HepG2 (cell line): ENCODE results near the gene SEC14L1. TPM values are rescaled to one million over a fixed set of nuclear protein-coding genes. Genes with fewer than 3 reads are reported as not detected.

Experiments used
- ATAC-seq: fragments of 200-7000 bp; cut with Tn5 transposase; 3 replicates; pipeline ENCODE4 v1.9.1; 2020; ENCODE audit warnings: mild to moderate bottlenecking, moderate library complexity
- BruUV-seq: library from RNA; stranded (reverse); fragments of 400-500 nt; replicated peaks from 2 replicates; lab custom pipeline; 2021; lab: Mats Ljungman, UMichigan
- CTCF ChIA-PET: fragments of 300-600 bp; formaldehyde crosslinking; extraction: SDS; loops from one replicate; lab custom pipeline; 2021; ENCODE audit warnings: low total read pairs, inconsistent platforms, low intra/inter-chr PET ratio; lab: Yijun Ruan, JAX
- POLR2A ChIA-PET: fragments of 350-600 bp; sonication (Branson Sonifier 250); formaldehyde crosslinking; loops from one replicate; lab custom pipeline; 2020; ENCODE audit warnings: antibody characterized with exemption, inconsistent platforms; lab: Yijun Ruan, JAX
- DNase-seq: peaks from one replicate; pipeline ENCODE4 v3.0.0-alpha.2; 2015; ENCODE audit warnings: low spot score
- FAIRE-seq: peaks from 3 replicates; lab custom pipeline; 2011; peaks lifted over from hg19 to GRCh38; lab: Jason Lieb, UNC
- H2AFZ ChIP-seq: one replicate; pipeline ENCODE4 v1.6.1; 2011; ENCODE audit warnings: low read length, inconsistent platforms
- H3K27ac ChIP-seq: fragments of 300-600 bp; 3 replicates; pipeline ENCODE4 v1.8.0; 2011; ENCODE audit warnings: mixed run types, mild to moderate bottlenecking, mixed read lengths, low read length, inconsistent platforms; ENCODE audit not compliant: insufficient read depth; ENCODE audit errors: extremely low read length
- H3K27me3 ChIP-seq, 2 experiments: fragments of 200-600 bp in 1 of 2; 2 replicates in 1 of 2; 3 replicates in 1 of 2; pipeline versions ENCODE4 v1.6.0 to v1.8.0; 2011; ENCODE audit warnings: low read length in 2 of 2, mild to moderate bottlenecking in 2 of 2, moderate library complexity in 2 of 2, inconsistent platforms in 1 of 2; ENCODE audit not compliant: insufficient read depth in 2 of 2, control insufficient read depth in 1 of 2
- H3K36me3 ChIP-seq, 2 experiments: fragments of 200-600 bp in 1 of 2; replicated peaks in 1 of 2; 2 replicates in 1 of 2; 3 replicates in 1 of 2; pipeline versions ENCODE4 v1.5.1 to v1.8.0; 2011; ENCODE audit warnings: low read length in 2 of 2, inconsistent platforms in 1 of 2; ENCODE audit not compliant: insufficient read depth in 2 of 2, control insufficient read depth in 1 of 2
- H3K4me1 ChIP-seq: 2 replicates; pipeline ENCODE4 v1.5.1; 2012; ENCODE audit warnings: low read length, inconsistent platforms; ENCODE audit not compliant: insufficient read depth
- H3K4me2 ChIP-seq: 2 replicates; pipeline ENCODE4 v1.6.0; 2011; ENCODE audit warnings: low read depth, low read length, inconsistent platforms
- H3K4me3 ChIP-seq, 3 experiments: fragments of 200-600 bp in 1 of 3; sonication (generic), shearing (Covaris generic) in 1 of 3; replicated peaks in 1 of 3; 2 replicates each; pipeline ENCODE4 v1.5.1; 2011 to 2016; ENCODE audit warnings: low read length in 3 of 3, inconsistent platforms in 2 of 3, low read depth in 2 of 3, mild to moderate bottlenecking in 2 of 3, control low read depth in 1 of 3, mixed read lengths in 1 of 3; ENCODE audit not compliant: insufficient read depth in 1 of 3
- H3K79me2 ChIP-seq: one replicate; pipeline ENCODE4 v1.6.1; 2011; ENCODE audit warnings: low read length, inconsistent platforms; ENCODE audit not compliant: insufficient read depth
- H3K9ac ChIP-seq: 2 replicates; pipeline ENCODE4 v1.6.0; 2011; ENCODE audit warnings: mild to moderate bottlenecking, low read depth, low read length, inconsistent platforms; ENCODE audit not compliant: insufficient read depth
- H3K9me3 ChIP-seq: 2 replicates; pipeline ENCODE4 v1.5.1; 2012; ENCODE audit warnings: mild to moderate bottlenecking, low read length
- H4K20me1 ChIP-seq: 2 replicates; pipeline ENCODE4 v1.6.0; 2011; ENCODE audit warnings: inconsistent platforms, mild to moderate bottlenecking, low read length, moderate library complexity; ENCODE audit not compliant: insufficient read depth
- FOSL2 ChIP-seq: sonication (generic); formaldehyde crosslinking; IDR thresholded peaks from 2 replicates; pipeline ENCODE4 v1.4.0; 2020; ENCODE audit warnings: missing genetic modification reagents
- GATAD2A ChIP-seq: IDR thresholded peaks from 2 replicates; pipeline ENCODE4 v1.6.1; 2016
- MED1 ChIP-seq: sonication (generic); formaldehyde crosslinking; IDR thresholded peaks from 2 replicates; pipeline ENCODE4 v1.4.0; 2020; ENCODE audit warnings: missing genetic modification reagents
- ZNF430 ChIP-seq: sonication (generic); formaldehyde crosslinking; IDR thresholded peaks from 2 replicates; pipeline ENCODE4 v1.9.0; 2021; ENCODE audit warnings: mild to moderate bottlenecking, missing genetic modification reagents
- WGBS: methylation state at CpG from one replicate; pipeline ENCODE4 v1.1.6; 2017; ENCODE audit warnings: low lambda C conversion rate; 5-methylcytosine and 5-hydroxymethylcytosine counted together
- in situ Hi-C: cut with HindIII; loops from 2 replicates; pipeline ENCODE4 v1.10.0; 2017; ENCODE audit warnings: low pct_unique_long_range_greater_than_20kb; ENCODE audit not compliant: extremely low pct_ligation_motif_present
- intact Hi-C: fragments of 100-400 bp; cut with micrococcal nuclease; formaldehyde crosslinking; loops from one replicate; pipeline ENCODE4 v1.10.0; 2022; ENCODE audit not compliant: unreplicated experiment
- polyA plus RNA-seq, 8 experiments: library from polyadenylated mRNA; depleted of rRNA in 3 of 8; stranded (reverse) in 7 of 8; unstranded in 1 of 8; fragments of >200 nt; fragmentation: Illumina TruSeq in 4 of 8; extraction: Trizol in 4 of 8; gene quantifications; 2 replicates each; pipeline versions ENCODE4 v1.2.1 to v1.2.3, GENCODE V29; 2011 to 2016; ENCODE audit warnings: low read depth in 4 of 8, missing spikeins in 1 of 8, mixed read lengths in 1 of 8; ENCODE audit not compliant: insufficient read depth in 1 of 8
- total RNA-seq, 5 experiments: library from RNA; depleted of rRNA; stranded (reverse); fragments of >200 nt; fragmentation: Illumina TruSeq; extraction: Trizol; gene quantifications; 2 replicates each; pipeline ENCODE4 v1.2.3, GENCODE V29; 2016; ENCODE audit warnings: low read depth in 1 of 5
- TF ChIP-seq, protein P1 (sequence below): sonication (generic); formaldehyde crosslinking; IDR thresholded peaks from 2 replicates; pipeline ENCODE4 v1.4.0; 2020; ENCODE audit warnings: mild to moderate bottlenecking, missing genetic modification reagents
- TF ChIP-seq, protein P2 (sequence below): sonication (generic); formaldehyde crosslinking; IDR thresholded peaks from 2 replicates; pipeline ENCODE4 v1.4.0; 2020; ENCODE audit warnings: missing genetic modification reagents
- TF ChIP-seq, protein P3 (sequence below): sonication (generic); formaldehyde crosslinking; IDR thresholded peaks from 2 replicates; pipeline ENCODE4 v1.5.0; 2020; ENCODE audit warnings: mild to moderate bottlenecking, missing genetic modification reagents, moderate library complexity
- TF ChIP-seq, protein P4 (sequence below): sonication (generic); formaldehyde crosslinking; IDR thresholded peaks from 2 replicates; pipeline ENCODE4 v1.8.0; 2022; ENCODE audit warnings: missing genetic modification reagents, mild to moderate bottlenecking, borderline replicate concordance
- TF ChIP-seq, protein P5 (sequence below): IDR thresholded peaks from 2 replicates; pipeline ENCODE4 v1.6.1; 2016; ENCODE audit warnings: low read depth, missing genetic modification reagents, missing compliant biosample characterization

Gene SEC14L1
- total and polyA plus RNA-seq, 2 of the 13 experiments (the other 11 are each of a cell fraction or from before 2014, with no cell fraction given) = 26.3 to 43.9 TPM

DNA sequence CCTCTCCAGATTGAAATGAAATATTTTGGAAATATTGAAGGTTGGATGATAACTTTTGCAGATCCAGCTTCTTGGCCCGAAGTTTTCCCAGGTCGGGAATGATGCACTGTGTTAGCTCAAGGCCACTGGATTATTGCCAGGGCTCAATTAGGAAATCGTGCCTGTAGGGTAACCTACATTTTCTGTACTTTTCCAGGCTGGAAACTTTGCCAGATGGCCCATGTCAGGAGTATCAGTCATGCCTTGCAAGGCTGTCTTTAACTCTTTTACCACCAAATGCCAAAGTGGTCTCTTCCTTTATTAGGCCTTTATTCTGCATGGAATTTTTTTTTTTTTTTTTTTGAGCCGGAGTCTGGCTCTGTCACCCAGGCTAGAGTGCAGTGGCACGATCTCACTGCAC lies 8.9 kb upstream of the SEC14L1 start (continued):
- 0 out of 2 replicates have a peak, but pooled peaks have one; percentile 6 for TF ChIP-seq ZNF430 (CRISPR knock-in tag)
- 0 out of 2 replicates have a peak, but pooled peaks have one; percentile 39 for TF ChIP-seq MED1 (CRISPR knock-in tag)
- peak; percentile 28; the same call in 1 of the 2 replicates for TF ChIP-seq GATAD2A (CRISPR knock-in tag)
- TF ChIP-seq, protein P1, sequence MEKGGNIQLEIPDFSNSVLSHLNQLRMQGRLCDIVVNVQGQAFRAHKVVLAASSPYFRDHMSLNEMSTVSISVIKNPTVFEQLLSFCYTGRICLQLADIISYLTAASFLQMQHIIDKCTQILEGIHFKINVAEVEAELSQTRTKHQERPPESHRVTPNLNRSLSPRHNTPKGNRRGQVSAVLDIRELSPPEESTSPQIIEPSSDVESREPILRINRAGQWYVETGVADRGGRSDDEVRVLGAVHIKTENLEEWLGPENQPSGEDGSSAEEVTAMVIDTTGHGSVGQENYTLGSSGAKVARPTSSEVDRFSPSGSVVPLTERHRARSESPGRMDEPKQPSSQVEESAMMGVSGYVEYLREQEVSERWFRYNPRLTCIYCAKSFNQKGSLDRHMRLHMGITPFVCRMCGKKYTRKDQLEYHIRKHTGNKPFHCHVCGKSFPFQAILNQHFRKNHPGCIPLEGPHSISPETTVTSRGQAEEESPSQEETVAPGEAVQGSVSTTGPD = 0 out of 2 replicates have a peak, but pooled peaks have one; percentile 16
- TF ChIP-seq, protein P2, sequence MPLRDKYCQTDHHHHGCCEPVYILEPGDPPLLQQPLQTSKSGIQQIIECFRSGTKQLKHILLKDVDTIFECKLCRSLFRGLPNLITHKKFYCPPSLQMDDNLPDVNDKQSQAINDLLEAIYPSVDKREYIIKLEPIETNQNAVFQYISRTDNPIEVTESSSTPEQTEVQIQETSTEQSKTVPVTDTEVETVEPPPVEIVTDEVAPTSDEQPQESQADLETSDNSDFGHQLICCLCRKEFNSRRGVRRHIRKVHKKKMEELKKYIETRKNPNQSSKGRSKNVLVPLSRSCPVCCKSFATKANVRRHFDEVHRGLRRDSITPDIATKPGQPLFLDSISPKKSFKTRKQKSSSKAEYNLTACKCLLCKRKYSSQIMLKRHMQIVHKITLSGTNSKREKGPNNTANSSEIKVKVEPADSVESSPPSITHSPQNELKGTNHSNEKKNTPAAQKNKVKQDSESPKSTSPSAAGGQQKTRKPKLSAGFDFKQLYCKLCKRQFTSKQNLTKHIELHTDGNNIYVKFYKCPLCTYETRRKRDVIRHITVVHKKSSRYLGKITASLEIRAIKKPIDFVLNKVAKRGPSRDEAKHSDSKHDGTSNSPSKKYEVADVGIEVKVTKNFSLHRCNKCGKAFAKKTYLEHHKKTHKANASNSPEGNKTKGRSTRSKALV (CRISPR knock-in tag) = 0 out of 2 replicates have a peak, but pooled peaks have one; percentile 30
- TF ChIP-seq, protein P3, sequence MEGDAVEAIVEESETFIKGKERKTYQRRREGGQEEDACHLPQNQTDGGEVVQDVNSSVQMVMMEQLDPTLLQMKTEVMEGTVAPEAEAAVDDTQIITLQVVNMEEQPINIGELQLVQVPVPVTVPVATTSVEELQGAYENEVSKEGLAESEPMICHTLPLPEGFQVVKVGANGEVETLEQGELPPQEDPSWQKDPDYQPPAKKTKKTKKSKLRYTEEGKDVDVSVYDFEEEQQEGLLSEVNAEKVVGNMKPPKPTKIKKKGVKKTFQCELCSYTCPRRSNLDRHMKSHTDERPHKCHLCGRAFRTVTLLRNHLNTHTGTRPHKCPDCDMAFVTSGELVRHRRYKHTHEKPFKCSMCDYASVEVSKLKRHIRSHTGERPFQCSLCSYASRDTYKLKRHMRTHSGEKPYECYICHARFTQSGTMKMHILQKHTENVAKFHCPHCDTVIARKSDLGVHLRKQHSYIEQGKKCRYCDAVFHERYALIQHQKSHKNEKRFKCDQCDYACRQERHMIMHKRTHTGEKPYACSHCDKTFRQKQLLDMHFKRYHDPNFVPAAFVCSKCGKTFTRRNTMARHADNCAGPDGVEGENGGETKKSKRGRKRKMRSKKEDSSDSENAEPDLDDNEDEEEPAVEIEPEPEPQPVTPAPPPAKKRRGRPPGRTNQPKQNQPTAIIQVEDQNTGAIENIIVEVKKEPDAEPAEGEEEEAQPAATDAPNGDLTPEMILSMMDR (CRISPR knock-in tag) = no peak

DNA sequence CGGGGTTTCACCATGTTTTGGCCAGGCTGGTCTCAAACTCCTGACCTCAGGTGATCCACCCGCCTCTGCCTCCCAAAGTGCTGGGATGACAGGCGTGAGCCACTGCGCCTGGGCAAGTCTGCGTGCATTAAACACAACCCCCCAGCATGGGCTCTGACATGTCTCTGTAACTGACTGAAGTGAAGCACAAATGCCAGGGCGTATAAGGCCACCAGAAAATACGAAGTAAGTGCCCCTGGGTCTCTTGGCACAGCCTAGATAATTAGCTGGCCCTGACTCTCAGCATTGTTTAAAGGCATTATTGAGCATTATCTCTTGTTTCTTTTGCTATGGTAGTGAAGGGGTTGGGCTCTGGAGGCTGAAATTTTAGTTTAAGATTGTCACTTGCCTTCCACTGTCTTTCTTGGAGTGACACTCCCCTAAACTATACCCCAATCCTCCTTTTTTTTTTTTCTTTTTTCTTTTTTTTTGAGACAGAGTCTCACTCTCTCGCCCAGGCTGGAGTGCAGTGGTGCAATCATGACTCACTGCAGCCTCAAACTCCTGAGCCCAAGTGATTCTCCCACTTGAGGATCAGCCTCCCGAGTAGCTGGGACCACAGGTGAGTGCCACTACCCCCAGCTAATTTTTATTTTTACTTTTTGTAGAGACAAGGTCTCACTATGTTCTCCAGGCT lies 8.2 kb upstream of the SEC14L1 start:
- Histone ChIP-seq H2AFZ (no peak overlapping the region), H3K27ac (no peak overlapping the region), H3K27me3 (no peaks in the 10 kb centered on the region), H3K4me1 (peaks cover 42% of the 10 kb centered on the region), H3K4me3 (no peak overlapping the region), H4K20me1 (no peaks in the 10 kb centered on the region), H3K9ac (no peak overlapping the region), H3K4me2 (no peak overlapping the region), H3K36me3 (no peaks in the 10 kb centered on the region), H3K9me3 (0 out of 2 replicates have a peak, but pooled peaks cover 5% of the 10 kb centered on the region), H3K79me2 (no peaks in the 10 kb centered on the region)
- FAIRE-seq (no peak), DNase-seq (no peak), ATAC-seq (no peak)
- in situ Hi-C loops = no loop called here
- no TSS peak for BruUV-seq
- CTCF ChIA-PET = no interaction called here
- intact Hi-C loops = no loop called here
- POLR2A ChIA-PET = interaction anchor here (1.0 to 2.1 kb wide), 3 partner anchors 8 to 75 kb away, joined by 3 to 15 read pairs (median 4); partner anchors contain the start of gene SEC14L1
- 92% methylated on average over 9 of the region's 9 CpGs for WGBS
- TF ChIP-seq, protein P4, sequence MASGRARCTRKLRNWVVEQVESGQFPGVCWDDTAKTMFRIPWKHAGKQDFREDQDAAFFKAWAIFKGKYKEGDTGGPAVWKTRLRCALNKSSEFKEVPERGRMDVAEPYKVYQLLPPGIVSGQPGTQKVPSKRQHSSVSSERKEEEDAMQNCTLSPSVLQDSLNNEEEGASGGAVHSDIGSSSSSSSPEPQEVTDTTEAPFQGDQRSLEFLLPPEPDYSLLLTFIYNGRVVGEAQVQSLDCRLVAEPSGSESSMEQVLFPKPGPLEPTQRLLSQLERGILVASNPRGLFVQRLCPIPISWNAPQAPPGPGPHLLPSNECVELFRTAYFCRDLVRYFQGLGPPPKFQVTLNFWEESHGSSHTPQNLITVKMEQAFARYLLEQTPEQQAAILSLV (CRISPR knock-in tag) = 0 out of 2 replicates have a peak, but pooled peaks have one; percentile 52
- TF ChIP-seq FOSL2 = peak; percentile 46
- TF ChIP-seq, protein P5, sequence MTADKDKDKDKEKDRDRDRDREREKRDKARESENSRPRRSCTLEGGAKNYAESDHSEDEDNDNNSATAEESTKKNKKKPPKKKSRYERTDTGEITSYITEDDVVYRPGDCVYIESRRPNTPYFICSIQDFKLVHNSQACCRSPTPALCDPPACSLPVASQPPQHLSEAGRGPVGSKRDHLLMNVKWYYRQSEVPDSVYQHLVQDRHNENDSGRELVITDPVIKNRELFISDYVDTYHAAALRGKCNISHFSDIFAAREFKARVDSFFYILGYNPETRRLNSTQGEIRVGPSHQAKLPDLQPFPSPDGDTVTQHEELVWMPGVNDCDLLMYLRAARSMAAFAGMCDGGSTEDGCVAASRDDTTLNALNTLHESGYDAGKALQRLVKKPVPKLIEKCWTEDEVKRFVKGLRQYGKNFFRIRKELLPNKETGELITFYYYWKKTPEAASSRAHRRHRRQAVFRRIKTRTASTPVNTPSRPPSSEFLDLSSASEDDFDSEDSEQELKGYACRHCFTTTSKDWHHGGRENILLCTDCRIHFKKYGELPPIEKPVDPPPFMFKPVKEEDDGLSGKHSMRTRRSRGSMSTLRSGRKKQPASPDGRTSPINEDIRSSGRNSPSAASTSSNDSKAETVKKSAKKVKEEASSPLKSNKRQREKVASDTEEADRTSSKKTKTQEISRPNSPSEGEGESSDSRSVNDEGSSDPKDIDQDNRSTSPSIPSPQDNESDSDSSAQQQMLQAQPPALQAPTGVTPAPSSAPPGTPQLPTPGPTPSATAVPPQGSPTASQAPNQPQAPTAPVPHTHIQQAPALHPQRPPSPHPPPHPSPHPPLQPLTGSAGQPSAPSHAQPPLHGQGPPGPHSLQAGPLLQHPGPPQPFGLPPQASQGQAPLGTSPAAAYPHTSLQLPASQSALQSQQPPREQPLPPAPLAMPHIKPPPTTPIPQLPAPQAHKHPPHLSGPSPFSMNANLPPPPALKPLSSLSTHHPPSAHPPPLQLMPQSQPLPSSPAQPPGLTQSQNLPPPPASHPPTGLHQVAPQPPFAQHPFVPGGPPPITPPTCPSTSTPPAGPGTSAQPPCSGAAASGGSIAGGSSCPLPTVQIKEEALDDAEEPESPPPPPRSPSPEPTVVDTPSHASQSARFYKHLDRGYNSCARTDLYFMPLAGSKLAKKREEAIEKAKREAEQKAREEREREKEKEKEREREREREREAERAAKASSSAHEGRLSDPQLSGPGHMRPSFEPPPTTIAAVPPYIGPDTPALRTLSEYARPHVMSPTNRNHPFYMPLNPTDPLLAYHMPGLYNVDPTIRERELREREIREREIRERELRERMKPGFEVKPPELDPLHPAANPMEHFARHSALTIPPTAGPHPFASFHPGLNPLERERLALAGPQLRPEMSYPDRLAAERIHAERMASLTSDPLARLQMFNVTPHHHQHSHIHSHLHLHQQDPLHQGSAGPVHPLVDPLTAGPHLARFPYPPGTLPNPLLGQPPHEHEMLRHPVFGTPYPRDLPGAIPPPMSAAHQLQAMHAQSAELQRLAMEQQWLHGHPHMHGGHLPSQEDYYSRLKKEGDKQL (CRISPR knock-in tag) = no peak
